ENCODE data around the gene ADCYAP1R1. TPM values are rescaled to one million over a fixed set of nuclear protein-coding genes. Genes with fewer than 3 reads are reported as not detected.

Gene ADCYAP1R1
- total RNA-seq, 1 donor from 2014 or later = 9.0 TPM

- H3K27me3 Mint-ChIP-seq (ENCODE audit: low read depth) = peaks cover 21% of the 10 kb centered on the region
- no peaks in the 10 kb centered on the region for H3K9me3 Mint-ChIP-seq
- no peak for DNase-seq (ENCODE audit: low read depth, low spot score)
- H3K27ac Mint-ChIP-seq (ENCODE audit: unreplicated experiment) = no peak overlapping the region
- H3K4me3 Mint-ChIP-seq = no peak overlapping the region
- no peaks in the 10 kb centered on the region for H3K36me3 Mint-ChIP-seq (ENCODE audit: low read depth)
- H3K4me1 Mint-ChIP-seq = no peaks in the 10 kb centered on the region
- TF ChIP-seq CTCF (conservative IDR thresholded peaks at IDR 0.05) = no peak
Measured at GRCh38 chr7:31125171-31125570, 73.1 kb downstream of the ADCYAP1R1 start.

DNA sequence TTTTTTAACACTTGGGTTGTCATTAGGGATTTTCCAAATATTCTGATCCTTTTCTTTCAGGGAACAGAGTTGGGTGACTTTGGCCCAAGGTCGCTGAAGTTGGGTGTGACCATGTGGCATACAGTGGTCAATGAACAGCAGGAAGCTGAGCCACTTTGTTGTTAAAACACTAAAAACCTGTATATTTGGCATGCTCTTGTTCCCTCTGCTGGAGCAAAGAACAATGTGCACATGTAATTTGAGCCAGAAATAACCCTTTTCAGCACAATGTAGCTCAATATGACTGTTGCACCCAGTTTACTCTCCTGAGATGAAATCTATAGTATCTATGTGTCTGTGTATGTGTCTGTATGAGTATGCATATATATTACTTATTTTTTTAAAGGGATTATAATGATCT lies 74.9 kb downstream of the ADCYAP1R1 start:
- H3K9me3 Mint-ChIP-seq = no peaks in the 10 kb centered on the region
- H3K4me3 Mint-ChIP-seq = no peak overlapping the region
- DNase-seq (ENCODE audit: low read depth, low spot score) = no peak
- no peak overlapping the region for H3K27ac Mint-ChIP-seq (ENCODE audit: unreplicated experiment)
- H3K4me1 Mint-ChIP-seq = no peaks in the 10 kb centered on the region
- peaks cover 18% of the 10 kb centered on the region for H3K27me3 Mint-ChIP-seq (ENCODE audit: low read depth)
- peak; percentile 54 for TF ChIP-seq CTCF (conservative IDR thresholded peaks at IDR 0.05)
- no peaks in the 10 kb centered on the region for H3K36me3 Mint-ChIP-seq (ENCODE audit: low read depth)

- peaks cover 10% of the 10 kb centered on the region for H3K27me3 Mint-ChIP-seq (ENCODE audit: low read depth)
- no peak for DNase-seq (ENCODE audit: low read depth, low spot score)
- no peak overlapping the region for H3K4me3 Mint-ChIP-seq
- H3K36me3 Mint-ChIP-seq (ENCODE audit: low read depth) = no peaks in the 10 kb centered on the region
- no peaks in the 10 kb centered on the region for H3K9me3 Mint-ChIP-seq
- TF ChIP-seq CTCF (conservative IDR thresholded peaks at IDR 0.05) = no peak
- H3K4me1 Mint-ChIP-seq = no peaks in the 10 kb centered on the region
- H3K27ac Mint-ChIP-seq (ENCODE audit: unreplicated experiment) = no peak overlapping the region
Measured at GRCh38 chr7:31129067-31129466, 77.0 kb downstream of the ADCYAP1R1 start.

- H3K4me3 Mint-ChIP-seq = no peak overlapping the region
Measured at GRCh38 chr7:31133497-31133896, 81.4 kb downstream of the ADCYAP1R1 start.

GRCh38 chr7:31134246-31135188 lies 82.4 kb downstream of the ADCYAP1R1 start:
- Mint-ChIP-seq H3K36me3 (ENCODE audit: low read depth) (no peaks in the 10 kb centered on the region), H3K27me3 (ENCODE audit: low read depth) (peaks cover 2% of the 10 kb centered on the region), H3K9me3 (no peaks in the 10 kb centered on the region), H3K4me1 (peaks cover 5% of the 10 kb centered on the region), H3K4me3 (no peak overlapping the region), H3K27ac (ENCODE audit: unreplicated experiment) (no peak overlapping the region)
- peak; percentile 82 for TF ChIP-seq CTCF (conservative IDR thresholded peaks at IDR 0.05)
- peak; percentile 73 for DNase-seq (ENCODE audit: low read depth, low spot score)

More at GRCh38 chr7:31133497-31133896, 81.4 kb downstream of the ADCYAP1R1 start:
- Mint-ChIP-seq H3K27me3 (ENCODE audit: low read depth) (peaks cover 2% of the 10 kb centered on the region), H3K9me3 (no peaks in the 10 kb centered on the region), H3K36me3 (ENCODE audit: low read depth) (no peaks in the 10 kb centered on the region), H3K27ac (ENCODE audit: unreplicated experiment) (no peak overlapping the region), H3K4me1 (peaks cover 5% of the 10 kb centered on the region)
- no peak for TF ChIP-seq CTCF (conservative IDR thresholded peaks at IDR 0.05)
- DNase-seq (ENCODE audit: low read depth, low spot score) = no peak
